ENCODE results near the gene GYS1. TPM values are rescaled to one million over a fixed set of nuclear protein-coding genes. Genes with fewer than 3 reads are reported as not detected.

Gene GYS1
- total RNA-seq, 1 donor from 2014 or later, result 55.8 TPM

DNA sequence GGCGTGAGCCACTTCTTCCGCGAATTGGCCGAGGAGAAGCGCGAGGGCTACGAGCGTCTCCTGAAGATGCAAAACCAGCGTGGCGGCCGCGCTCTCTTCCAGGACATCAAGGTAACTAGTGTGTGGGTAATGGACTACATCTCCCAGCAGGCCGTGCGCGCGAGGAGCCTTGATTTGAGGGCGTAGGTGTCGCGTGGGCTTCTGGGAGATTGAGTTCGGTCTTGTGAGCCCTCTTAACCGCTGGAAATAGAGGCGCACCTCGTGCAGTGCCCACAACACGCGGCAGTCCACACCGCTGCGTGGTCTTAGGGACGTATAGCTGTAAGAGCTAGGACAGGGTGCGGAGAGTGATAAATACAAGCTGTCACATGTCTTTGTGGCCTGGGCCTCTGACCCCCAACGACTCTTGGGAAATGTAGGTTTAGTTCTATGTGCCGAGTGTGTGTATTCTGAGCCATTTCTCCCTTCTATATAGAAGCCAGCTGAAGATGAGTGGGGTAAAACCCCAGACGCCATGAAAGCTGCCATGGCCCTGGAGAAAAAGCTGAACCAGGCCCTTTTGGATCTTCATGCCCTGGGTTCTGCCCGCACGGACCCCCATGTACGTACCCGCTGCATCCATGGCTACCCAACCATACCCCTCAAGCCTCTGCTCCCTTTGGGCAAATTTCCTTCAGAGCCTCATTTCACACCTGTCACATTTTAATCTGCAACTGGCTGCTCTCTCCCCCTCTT is 27.1 kb downstream of the GYS1 start:
- intact Hi-C loops (cut with micrococcal nuclease), result loop anchor here (1.0 to 10.0 kb wide), 5 partner anchors 12 to 331 kb away; partner anchors contain the start of genes BAX, DBP, GYS1 and NUCB1

DNA sequence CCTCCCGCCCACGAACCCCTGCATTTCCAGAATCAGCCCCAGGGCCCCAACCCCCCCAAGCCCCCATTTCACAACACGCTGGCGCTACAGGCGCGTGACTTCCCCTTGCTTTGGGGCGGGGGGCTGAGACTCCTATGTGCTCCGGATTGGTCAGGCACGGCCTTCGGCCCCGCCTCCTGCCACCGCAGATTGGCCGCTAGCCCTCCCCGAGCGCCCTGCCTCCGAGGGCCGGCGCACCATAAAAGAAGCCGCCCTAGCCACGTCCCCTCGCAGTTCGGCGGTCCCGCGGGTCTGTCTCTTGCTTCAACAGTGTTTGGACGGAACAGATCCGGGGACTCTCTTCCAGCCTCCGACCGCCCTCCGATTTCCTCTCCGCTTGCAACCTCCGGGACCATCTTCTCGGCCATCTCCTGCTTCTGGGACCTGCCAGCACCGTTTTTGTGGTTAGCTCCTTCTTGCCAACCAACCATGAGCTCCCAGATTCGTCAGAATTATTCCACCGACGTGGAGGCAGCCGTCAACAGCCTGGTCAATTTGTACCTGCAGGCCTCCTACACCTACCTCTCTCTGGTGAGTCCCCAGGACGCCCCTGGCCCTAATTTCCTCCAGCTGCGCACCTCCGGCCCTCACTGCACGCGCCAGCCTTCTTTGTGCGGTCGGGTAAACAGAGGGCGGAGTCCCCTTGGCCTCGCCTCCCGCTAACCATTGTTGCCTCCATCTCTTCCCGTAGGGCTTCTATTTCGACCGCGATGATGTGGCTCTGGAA is 27.9 kb downstream of the GYS1 start, which contains the start of gene FTL:
Gene FTL, plus strand, starts transcription at position 270 of the 766 bp plus-strand sequence. Its CDS starts 199 bp downstream, at position 469.
- intact Hi-C loops (cut with micrococcal nuclease), result loop anchor here (1.0 to 10.0 kb wide), 5 partner anchors 11 to 330 kb away; partner anchors contain the start of genes BAX, DBP, GYS1 and NUCB1

DNA sequence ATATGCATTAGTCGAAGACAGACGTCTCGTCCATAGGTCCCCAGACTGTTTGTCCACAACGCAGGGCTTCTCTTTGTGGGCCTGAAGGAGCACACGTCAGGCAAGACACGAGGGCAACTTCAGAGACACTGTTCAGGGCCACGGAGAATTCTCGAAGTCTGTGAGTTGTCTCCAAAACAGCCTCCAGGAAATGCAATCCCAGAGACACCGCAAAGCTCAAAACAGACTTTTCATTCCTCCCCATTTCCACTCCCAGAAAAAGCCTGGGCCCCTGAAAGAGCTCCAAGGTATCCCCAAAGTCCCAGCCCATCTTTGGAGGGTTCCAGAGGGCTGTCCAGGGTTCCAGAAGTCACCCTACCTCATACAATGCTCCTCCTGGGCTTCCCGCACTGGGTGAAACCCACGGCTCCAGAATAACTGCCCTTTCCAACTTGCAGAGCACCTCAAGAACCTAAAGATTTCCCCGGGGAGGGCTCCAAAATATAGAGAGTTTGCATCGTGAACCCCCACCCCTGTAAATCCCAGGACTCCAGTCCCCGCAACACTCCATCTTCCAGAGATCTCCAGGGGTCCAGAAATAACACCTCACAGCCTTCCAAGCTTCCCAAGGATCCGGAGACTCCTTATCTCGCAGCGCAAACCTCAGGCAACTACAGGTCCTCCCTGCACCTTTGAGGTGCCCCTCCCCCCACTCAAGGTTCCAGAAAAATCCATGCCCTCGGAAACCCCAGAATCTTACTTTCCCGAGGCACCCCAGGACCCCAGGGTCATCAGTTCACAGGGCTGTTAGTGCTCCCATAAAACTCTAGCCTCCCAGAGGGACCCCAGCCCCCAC is 28.7 kb downstream of the GYS1 start:
- intact Hi-C loops (cut with micrococcal nuclease), result loop anchor here (1.0 to 10.0 kb wide), 5 partner anchors 10 to 330 kb away; partner anchors contain the start of genes BAX, DBP, GYS1 and NUCB1

DNA sequence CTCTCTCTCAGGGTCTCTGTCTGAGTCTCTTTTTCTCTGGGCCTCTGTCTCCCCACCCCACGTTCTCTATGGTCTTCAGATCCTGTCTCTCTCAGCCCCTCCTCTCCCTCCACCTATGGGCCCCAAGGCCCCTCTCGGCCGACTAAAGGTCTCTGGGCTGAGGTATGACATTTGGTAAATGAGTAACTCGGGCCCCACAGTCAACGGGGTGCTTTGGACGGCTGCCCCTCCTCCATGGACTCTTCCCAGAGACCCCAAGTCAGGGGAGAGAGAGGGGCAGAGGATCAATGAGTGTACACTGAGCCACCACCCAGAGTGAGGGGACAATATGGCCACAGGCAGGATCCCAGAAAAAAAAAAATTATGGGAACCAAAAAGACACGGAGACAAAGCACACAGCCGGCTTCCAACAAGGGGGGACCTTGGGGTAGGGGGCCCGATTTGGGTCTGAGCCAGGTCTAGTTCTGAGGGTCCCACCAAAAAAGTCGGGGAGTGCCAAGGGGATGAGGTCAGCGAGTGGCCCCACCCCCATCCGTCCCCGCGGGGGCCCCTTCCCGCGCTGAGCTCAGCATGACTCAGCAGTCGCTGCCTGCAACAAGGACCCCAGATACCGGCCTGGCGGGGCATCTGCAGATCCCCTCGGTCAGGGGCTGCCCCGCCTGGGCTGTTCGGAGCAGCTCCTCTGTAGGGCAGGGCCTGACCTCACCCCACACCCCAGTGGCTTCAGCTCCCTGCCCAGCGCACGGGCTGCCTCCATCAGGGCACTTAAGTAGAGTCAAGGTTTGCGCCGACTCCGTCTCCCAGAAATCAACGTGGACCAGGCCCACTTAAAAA is 29.5 kb downstream of the GYS1 start:
- intact Hi-C loops (cut with micrococcal nuclease), result loop anchor here (2.0 to 10.0 kb wide), 2 partner anchors 63 to 329 kb away; partner anchors contain the start of genes DBP and NUCB1

DNA sequence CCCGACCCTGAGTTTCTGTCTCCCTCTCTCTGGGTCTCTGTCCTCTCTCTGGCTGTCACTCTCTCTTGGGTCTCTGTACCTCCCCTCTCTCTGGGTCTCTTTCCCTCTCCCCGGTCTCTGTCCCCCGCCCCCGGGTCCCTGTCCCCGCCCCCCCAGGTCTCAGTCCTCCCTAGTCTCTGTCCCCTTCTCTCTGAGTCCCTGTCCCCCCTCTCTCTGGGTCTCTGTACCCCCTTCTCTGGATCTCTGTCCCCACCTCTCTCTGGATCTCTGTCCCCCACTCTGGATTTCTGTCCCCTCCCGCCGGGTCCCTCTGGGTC is 30.3 kb downstream of the GYS1 start:
- intact Hi-C loops (cut with micrococcal nuclease), result loop anchor here (10.0 kb wide), 1 partner anchor 328 kb away; the partner anchor contains the start of gene DBP

DNA sequence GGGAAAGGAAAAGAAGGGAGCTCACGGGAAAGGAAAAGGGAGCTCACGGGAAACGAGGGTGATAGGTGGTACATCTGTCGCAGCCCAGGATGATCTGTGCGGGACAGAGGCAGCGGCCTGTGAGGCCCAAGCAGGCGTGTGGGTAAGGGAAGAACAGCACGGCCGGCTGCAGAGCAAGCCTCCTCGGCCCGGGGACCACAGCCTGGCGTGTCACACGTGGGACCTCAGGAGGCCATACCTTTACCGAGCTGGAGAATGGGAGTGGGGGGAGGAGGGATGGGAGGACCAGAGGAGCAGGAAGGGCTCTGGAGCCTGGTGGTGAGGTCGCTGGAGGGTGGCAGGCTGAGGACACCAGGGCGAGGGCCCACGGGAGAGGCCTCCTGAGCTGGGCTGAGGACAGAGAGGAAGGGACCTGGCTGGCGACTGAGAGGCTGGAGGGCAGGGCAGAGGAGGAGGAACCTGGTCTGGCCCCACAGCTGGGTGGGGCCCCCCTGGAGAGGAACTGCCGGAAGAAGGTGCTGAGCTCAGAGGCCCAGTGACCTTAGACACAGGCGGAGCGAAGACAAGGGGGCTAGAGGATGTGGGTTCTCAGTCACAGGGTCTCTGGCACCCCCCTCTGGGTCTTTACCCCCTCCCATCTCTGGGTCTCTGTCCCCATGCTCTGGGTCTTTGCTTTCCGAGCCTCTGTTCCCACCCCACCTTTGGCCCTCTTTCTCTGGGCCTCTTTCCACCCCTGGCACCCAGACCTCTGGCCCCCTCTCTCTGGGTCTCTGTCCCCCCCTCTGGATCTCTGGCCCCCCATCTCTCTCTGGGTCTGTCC is 30.9 kb downstream of the GYS1 start:
- intact Hi-C loops (cut with micrococcal nuclease), result loop anchor here (10.0 kb wide), 1 partner anchor 327 kb away; the partner anchor contains the start of gene DBP

DNA sequence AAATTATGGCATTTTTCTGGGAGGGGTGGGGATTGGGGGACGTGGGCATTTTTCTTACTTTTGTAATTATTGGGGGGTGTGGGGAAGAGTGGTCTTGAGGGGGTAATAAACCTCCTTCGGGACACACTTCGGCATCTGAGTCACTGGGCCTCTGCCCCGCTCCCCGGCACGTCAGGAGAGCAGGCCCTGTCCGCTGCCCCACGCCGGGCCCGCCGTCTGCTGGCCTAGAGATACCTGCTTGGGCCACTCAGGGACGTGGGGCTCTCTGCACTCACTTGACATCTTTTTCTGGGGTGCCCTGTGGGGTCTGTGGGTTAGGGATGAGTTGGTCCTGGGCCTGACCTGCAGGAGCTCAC is 31.5 kb downstream of the GYS1 start:
- intact Hi-C loops (cut with micrococcal nuclease), result loop anchor here (10.0 kb wide), 1 partner anchor 327 kb away; the partner anchor contains the start of gene DBP

DNA sequence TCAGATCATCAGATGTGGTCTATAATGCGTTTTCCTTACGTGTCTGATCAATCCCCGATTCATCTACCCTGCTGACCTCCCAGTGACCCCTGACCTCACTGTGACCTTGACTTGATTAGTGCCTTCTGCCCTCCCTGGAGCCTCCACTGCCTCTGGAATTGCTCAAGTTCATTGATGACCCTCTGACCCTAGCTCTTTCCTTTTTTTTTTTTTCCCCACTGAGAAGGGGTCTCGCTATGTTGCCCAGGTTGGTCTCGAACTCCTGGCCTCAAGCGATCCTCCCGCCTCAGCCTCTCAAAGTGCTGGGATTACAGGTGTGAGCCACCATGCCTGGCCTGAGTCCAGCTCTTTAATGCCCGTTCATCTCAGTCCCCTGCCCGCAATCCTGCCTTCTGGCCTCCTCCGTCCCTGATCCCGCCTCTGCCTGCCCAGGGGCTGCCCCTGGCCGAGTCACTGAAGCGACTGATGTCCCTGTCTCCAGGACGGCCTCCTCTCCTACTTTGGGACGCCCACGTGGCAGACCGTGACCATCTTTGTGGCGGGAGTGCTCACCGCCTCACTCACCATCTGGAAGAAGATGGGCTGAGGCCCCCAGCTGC is 32.0 kb downstream of the GYS1 start:
- intact Hi-C loops (cut with micrococcal nuclease), result loop anchor here (10.0 kb wide), 1 partner anchor 326 kb away; the partner anchor contains the start of gene DBP

DNA sequence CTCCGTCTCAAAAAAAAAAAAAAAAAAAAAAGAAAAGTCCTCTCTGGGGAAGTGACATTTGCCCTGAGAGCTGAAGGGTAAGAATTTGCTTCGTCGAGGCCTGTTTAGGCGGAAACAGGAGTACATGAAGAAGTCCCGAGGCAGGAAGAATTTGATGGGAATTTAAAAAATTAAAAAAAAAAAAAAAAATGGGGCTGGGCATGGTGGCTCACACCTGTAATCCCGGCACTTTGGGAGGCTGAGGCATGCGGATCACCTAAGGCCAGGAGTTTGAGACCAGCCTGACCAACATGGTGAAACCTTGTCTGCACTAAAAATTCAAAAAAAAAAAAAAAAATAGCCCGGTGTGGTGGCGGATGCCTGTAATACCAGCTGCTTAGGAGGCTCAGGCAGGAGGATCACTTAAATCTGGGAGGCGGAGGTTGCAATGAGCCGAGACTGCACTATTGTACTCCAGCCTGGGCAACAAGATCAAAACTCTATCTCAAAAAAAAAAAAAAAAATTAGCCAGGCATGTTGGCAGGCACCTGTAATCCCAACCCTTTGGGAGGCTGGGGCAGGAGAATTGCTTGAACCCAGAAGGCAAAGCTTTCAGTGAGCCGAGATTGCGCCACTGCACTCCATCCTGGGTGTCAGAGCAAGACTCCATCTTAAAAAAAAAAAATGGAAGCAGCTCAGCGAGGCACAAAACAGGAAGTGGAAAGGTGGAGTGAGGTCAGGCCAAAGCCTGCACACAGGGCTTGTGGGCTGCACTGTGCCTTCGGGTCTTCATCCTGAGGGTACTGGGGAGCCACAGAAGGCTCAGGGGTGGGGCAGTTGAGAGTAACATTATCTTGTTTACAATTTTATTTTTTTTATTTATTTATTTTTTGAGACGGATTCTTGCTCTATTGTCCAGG is 33.5 kb downstream of the GYS1 start:
- intact Hi-C loops (cut with micrococcal nuclease), result loop anchor here (10.0 kb wide), 1 partner anchor 325 kb away; the partner anchor contains the start of gene DBP

DNA sequence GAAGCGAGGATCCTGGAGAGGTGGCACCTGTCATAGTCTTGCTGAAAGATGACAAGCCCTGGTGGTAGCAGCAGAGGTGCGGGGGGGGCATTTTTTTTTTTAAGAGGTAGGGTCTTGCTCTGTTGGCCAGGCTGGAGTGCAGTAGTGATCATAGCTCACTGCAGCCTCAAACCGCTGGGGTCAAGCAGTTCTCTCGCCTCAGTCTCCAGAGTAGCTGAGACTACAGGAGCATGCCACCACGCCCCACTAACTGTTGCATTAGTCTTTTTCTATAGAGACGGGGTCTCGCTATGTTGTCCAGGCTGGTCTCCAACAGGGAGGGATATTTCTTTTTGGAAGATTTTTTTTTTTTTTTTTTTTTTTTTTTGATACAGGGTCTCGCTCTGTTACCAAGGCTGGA is 35.1 kb downstream of the GYS1 start:
- intact Hi-C loops (cut with micrococcal nuclease), result no loop called here

DNA sequence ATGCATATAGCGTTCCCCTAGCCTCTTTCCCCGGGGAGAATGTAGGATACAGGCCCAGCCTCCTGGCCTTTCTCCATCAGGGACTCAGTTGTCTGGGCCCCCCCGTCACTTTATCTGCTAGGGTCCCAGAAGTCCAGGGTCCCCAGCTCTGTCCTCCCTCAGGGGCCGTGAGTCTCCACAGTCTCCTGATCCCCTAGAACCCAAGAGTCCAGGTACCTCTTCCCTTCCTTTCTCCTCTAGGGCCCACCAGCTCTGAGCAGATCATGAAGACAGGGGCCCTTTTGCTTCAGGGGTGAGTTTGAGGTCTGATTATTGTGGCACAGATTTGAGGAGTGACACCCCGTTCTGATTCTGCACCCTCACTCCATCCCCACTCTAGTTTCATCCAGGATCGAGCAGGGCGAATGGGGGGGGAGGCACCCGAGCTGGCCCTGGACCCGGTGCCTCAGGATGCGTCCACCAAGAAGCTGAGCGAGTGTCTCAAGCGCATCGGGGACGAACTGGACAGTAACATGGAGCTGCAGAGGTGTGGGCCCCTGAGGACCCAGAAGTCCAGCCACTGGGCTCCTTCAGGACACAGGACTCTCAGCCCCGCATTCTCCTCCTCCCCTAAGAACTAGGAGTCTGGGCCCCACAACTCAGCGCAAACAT is 37.7 kb downstream of the GYS1 start:
- intact Hi-C loops (cut with micrococcal nuclease), result loop anchor here (2.0 kb wide), 1 partner anchor 161 kb away; no protein-coding TSS in a partner anchor

DNA sequence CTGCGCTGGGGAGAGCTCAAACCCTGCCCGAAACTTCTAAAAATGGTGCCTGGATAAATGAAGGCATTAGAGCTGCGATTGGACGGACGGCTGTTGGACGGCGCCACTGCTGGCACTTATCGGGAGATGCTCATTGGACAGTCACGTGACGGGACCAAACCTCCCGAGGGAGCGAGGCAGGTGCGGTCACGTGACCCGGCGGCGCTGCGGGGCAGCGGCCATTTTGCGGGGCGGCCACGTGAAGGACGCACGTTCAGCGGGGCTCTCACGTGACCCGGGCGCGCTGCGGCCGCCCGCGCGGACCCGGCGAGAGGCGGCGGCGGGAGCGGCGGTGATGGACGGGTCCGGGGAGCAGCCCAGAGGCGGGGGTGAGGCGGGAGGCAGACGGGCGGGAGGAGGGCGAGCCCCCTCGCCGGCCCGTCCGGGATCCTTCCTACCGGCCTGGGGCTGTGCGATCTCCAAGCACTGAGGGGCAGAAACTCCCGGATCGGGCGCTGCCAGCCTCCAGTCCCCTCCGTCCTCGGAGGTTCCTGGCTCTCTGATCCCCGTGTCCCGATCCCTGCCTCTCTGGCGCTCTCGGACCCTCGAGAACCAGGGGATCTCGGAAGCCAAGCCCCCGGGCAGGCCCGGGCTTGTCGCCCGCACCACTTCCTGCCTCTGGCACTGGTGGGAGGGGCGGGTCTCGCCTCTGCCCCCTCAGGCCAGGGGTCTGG is 38.4 kb downstream of the GYS1 start, which contains the start of gene BAX:
Gene BAX, plus strand, starts transcription at position 281 of the 713 bp plus-strand sequence. Its CDS starts 54 bp downstream, at position 335.
- intact Hi-C loops (cut with micrococcal nuclease), result loop anchor here (1.0 to 2.0 kb wide), 2 partner anchors 11 to 160 kb away; partner anchors contain the start of gene FTL

DNA sequence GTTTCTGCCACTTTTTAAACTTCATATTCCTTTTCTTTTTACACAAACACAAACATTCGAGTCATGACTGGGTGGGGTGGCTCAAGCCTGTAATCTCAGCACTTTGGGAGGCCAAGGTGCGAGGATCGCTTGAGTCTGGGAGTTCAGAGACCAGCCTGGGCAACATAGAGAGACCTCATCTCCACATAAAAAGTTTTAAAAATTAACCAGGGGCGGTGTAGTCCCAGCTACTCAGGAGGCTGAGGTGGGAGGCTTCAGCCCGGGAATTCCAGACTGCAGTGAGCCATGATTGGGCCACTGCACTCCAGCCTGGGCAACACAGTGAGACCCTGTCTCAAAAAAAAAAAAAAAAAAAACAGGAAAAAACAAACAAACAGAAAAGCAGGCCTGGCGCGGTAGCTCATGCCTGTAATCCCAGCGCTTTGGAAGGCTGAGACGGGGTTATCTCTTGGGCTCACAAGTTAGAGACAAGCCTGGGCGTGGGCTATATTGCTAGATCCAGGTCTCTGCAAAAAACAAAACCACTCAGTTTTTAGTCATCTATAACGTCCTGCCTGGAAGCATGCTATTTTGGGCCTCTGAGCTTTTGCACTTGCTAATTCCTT is 39.0 kb downstream of the GYS1 start:
- intact Hi-C loops (cut with micrococcal nuclease), result loop anchor here (1.0 to 2.0 kb wide), 2 partner anchors 11 to 159 kb away; partner anchors contain the start of gene FTL

DNA sequence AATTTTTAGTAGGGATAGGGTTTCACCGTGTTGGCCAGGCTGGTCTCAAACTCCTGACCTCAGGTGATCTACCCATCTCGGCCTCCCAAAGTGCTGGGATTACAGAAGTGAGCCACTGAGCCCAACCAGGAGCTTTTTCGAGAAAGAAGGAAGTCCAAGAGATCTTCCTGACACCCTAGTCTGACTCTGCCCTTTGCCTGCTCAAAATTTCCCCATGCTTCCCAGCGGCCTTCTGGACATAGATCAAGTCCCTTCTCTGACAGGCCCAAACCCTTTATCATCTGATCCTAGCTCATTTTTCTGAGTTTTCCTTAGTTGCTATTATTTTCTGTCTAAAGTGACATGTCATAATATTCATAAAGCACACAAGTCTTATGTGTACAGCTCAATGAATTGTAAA is 40.0 kb downstream of the GYS1 start:
- intact Hi-C loops (cut with micrococcal nuclease), result no loop called here

DNA sequence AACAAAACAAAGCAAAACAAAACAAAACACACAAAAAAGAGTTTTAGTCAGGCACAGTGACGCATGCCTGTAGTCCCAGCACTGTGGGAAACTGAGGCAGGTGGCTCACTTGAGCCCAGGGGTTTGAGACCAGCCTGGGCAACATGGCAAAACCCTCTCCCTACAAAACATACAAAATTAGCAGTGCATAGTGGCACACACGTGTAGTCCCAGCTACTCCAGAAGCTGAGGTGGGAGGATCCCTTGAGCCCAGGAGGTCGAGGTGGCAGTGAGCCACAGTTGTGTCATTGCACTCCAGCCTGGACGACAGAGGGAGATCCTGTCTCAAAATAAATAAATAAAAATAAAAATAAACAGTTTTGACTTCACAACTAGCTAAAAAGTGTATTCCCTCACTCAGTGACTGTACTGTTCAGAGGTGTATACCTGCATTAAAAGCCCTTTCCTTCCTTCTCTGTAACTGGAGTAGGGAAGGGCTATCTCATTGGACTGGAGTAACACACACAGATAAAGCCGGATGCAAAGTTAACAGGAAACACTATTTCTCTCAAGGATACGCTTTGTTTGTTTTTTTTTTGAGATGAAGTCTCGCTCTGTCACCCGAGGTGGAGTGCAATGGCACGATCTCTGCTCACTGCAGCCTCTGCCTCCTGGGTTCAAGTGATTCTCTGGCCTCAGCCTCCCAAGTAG is 42.1 kb downstream of the GYS1 start:
- intact Hi-C loops (cut with micrococcal nuclease), result loop anchor here (1.0 kb wide), 1 partner anchor 23 kb away; no protein-coding TSS in a partner anchor
